Subcutaneous abdominal adipose tissue (tissue), 5 donors: ENCODE measurements around the gene CFAP99.

Source experiments
- H3K27ac ChIP-seq: one replicate; pipeline ENCODE4 v1.7.0; 2013; ENCODE audit warnings: low read depth, mild to moderate bottlenecking, inconsistent platforms, low read length, moderate library complexity
- H3K27me3 ChIP-seq, 5 donors: one replicate each; pipeline ENCODE4 v1.7.0; 2013; ENCODE audit warnings: low read length in 5 of 5, inconsistent platforms in 1 of 5; ENCODE audit not compliant: control insufficient read depth in 5 of 5, insufficient read depth in 4 of 5
- H3K36me3 ChIP-seq, 5 donors: one replicate each; pipeline ENCODE4 v1.7.0; 2013; ENCODE audit warnings: low read length in 5 of 5; ENCODE audit not compliant: control insufficient read depth in 5 of 5, insufficient read depth in 5 of 5
- H3K4me1 ChIP-seq, 5 donors: one replicate each; pipeline ENCODE4 v1.7.0; 2013; ENCODE audit warnings: low read length in 5 of 5, mild to moderate bottlenecking in 3 of 5, moderate library complexity in 1 of 5; ENCODE audit not compliant: control insufficient read depth in 5 of 5, insufficient read depth in 5 of 5
- H3K4me3 ChIP-seq, 5 donors: one replicate each; pipeline ENCODE4 v1.7.0; 2013; ENCODE audit warnings: low read length in 5 of 5, low read depth in 1 of 5
- H3K9ac ChIP-seq, 5 donors: one replicate each; pipeline ENCODE4 v1.7.0; 2013; ENCODE audit warnings: low read length in 5 of 5, mild to moderate bottlenecking in 4 of 5, moderate library complexity in 3 of 5
- H3K9me3 ChIP-seq, 5 donors: one replicate each; pipeline ENCODE4 v1.7.0; 2013; ENCODE audit warnings: low read length in 5 of 5; ENCODE audit not compliant: control insufficient read depth in 5 of 5
- donor health status: healthy.
- donor health status: healthy.
- donor health status: healthy.
- donor health status: healthy.
- donor health status: healthy.

The CFAP99 gene

GRCh38 chr4:2494992-2495391 lies 76.2 kb downstream of the CFAP99 start:
- Histone ChIP-seq H3K4me3 (no peak overlapping the region), H3K9me3 (no peaks in the 10 kb centered on the region), H3K9ac (no peak overlapping the region), H3K36me3 (peaks cover 11 to 76% (median 43%) of the 10 kb centered on the region in 5 donors), H3K4me1 (peaks cover 0 to 22% (median 7%) of the 10 kb centered on the region in 5 donors), H3K27me3 (no peaks in the 10 kb centered on the region), H3K27ac (no peak overlapping the region)

GRCh38 chr4:2497324-2497723 lies 78.6 kb downstream of the CFAP99 start:
- H3K9me3 ChIP-seq = no peaks in the 10 kb centered on the region
- H3K27me3 ChIP-seq = no peaks in the 10 kb centered on the region
- peaks cover 7 to 82% (median 48%) of the 10 kb centered on the region in 5 donors for H3K36me3 ChIP-seq
- no peak overlapping the region for H3K4me3 ChIP-seq
- no peak overlapping the region for H3K9ac ChIP-seq
- peaks cover 0 to 16% (median 6%) of the 10 kb centered on the region in 5 donors for H3K4me1 ChIP-seq
- no peak overlapping the region for H3K27ac ChIP-seq

GRCh38 chr4:2497931-2498330 lies 79.2 kb downstream of the CFAP99 start:
- Histone ChIP-seq H3K9ac (no peak overlapping the region), H3K9me3 (no peaks in the 10 kb centered on the region), H3K36me3 (peaks cover 7 to 78% (median 42%) of the 10 kb centered on the region in 5 donors), H3K27me3 (no peaks in the 10 kb centered on the region), H3K27ac (no peak overlapping the region), H3K4me3 (no peak overlapping the region), H3K4me1 (peaks cover 0 to 11% (median 6%) of the 10 kb centered on the region in 5 donors)

GRCh38 chr4:2500547-2500946 lies 81.8 kb downstream of the CFAP99 start:
- H3K9me3 ChIP-seq = no peaks in the 10 kb centered on the region
- no peak overlapping the region for H3K27ac ChIP-seq
- H3K36me3 ChIP-seq = peaks cover 7 to 78% (median 38%) of the 10 kb centered on the region in 5 donors
- H3K9ac ChIP-seq = no peak overlapping the region
- no peak overlapping the region for H3K4me3 ChIP-seq
- peaks cover 0 to 6% (median 0%) of the 10 kb centered on the region in 5 donors for H3K4me1 ChIP-seq
- H3K27me3 ChIP-seq = no peaks in the 10 kb centered on the region

GRCh38 chr4:2501034-2501594 lies 82.4 kb downstream of the CFAP99 start:
- H3K27ac ChIP-seq = no peak overlapping the region
- no peak overlapping the region for H3K4me3 ChIP-seq
- H3K27me3 ChIP-seq = no peaks in the 10 kb centered on the region
- H3K9ac ChIP-seq = no peak overlapping the region
- H3K4me1 ChIP-seq = peaks cover 0 to 6% (median 0%) of the 10 kb centered on the region in 5 donors
- H3K9me3 ChIP-seq = no peaks in the 10 kb centered on the region
- peaks cover 7 to 77% (median 38%) of the 10 kb centered on the region in 5 donors for H3K36me3 ChIP-seq

GRCh38 chr4:2503809-2504208 lies 85.1 kb downstream of the CFAP99 start:
- Histone ChIP-seq H3K27me3 (no peaks in the 10 kb centered on the region), H3K9ac (no peak overlapping the region), H3K36me3 (peaks cover 3 to 64% (median 32%) of the 10 kb centered on the region in 5 donors), H3K4me1 (no peaks in the 10 kb centered on the region), H3K9me3 (no peaks in the 10 kb centered on the region), H3K4me3 (no peak overlapping the region), H3K27ac (no peak overlapping the region)

GRCh38 chr4:2507259-2507658 lies 88.5 kb downstream of the CFAP99 start:
- no peak overlapping the region for H3K27ac ChIP-seq
- no peak overlapping the region for H3K9ac ChIP-seq
- no peaks in the 10 kb centered on the region for H3K9me3 ChIP-seq
- H3K27me3 ChIP-seq = no peaks in the 10 kb centered on the region
- peaks cover 0 to 61% (median 36%) of the 10 kb centered on the region in 5 donors for H3K36me3 ChIP-seq
- no peak overlapping the region for H3K4me3 ChIP-seq
- H3K4me1 ChIP-seq = peaks cover 0 to 9% (median 0%) of the 10 kb centered on the region in 5 donors

GRCh38 chr4:2507855-2508254 lies 89.1 kb downstream of the CFAP99 start:
- Histone ChIP-seq H3K4me3 (no peak overlapping the region), H3K27ac (no peak overlapping the region), H3K9ac (no peak overlapping the region), H3K27me3 (no peaks in the 10 kb centered on the region), H3K36me3 (peaks cover 0 to 66% (median 42%) of the 10 kb centered on the region in 5 donors), H3K4me1 (peaks cover 0 to 9% (median 0%) of the 10 kb centered on the region in 5 donors), H3K9me3 (no peaks in the 10 kb centered on the region)

- Histone ChIP-seq H3K4me3 (no peak overlapping the region), H3K9me3 (no peaks in the 10 kb centered on the region), H3K27me3 (no peaks in the 10 kb centered on the region), H3K36me3 (peaks cover 0 to 74% (median 58%) of the 10 kb centered on the region in 5 donors), H3K27ac (no peak overlapping the region), H3K9ac (no peak overlapping the region), H3K4me1 (peaks cover 0 to 9% (median under 1%) of the 10 kb centered on the region in 5 donors)
Observed at GRCh38 chr4:2510351-2511259, 91.8 kb downstream of the CFAP99 start.

- Histone ChIP-seq H3K4me1 (peaks cover 0 to 20% (median 9%) of the 10 kb centered on the region in 5 donors), H3K9me3 (no peaks in the 10 kb centered on the region), H3K9ac (no peak overlapping the region), H3K27ac (no peak overlapping the region), H3K36me3 (peaks cover 0 to 75% (median 58%) of the 10 kb centered on the region in 5 donors), H3K4me3 (no peak overlapping the region), H3K27me3 (no peaks in the 10 kb centered on the region)
Observed at GRCh38 chr4:2511645-2512131, 92.9 kb downstream of the CFAP99 start.
